Osteoblast (primary cell): ENCODE measurements around the gene VDAC2. TPM values are rescaled to one million over a fixed set of nuclear protein-coding genes. Genes with fewer than 3 reads are reported as not detected.

Experiments
- DNase-seq: peaks from one replicate; pipeline ENCODE4 v3.0.0; 2011; ENCODE audit warnings: low spot score, mixed read lengths; ENCODE audit not compliant: insufficient read length; ENCODE audit errors: missing footprints
- H2AFZ ChIP-seq: 2 replicates; pipeline ENCODE4 v1.6.0; 2011; ENCODE audit warnings: mild to moderate bottlenecking, low read length
- H3K27ac ChIP-seq: 2 replicates; pipeline ENCODE4 v1.5.1; 2011; ENCODE audit warnings: mild to moderate bottlenecking, low read depth, low read length, moderate library complexity
- H3K27me3 ChIP-seq: 2 replicates; pipeline ENCODE4 v1.6.0; 2012; ENCODE audit warnings: mild to moderate bottlenecking, control low read depth, inconsistent platforms, low read length, moderate library complexity; ENCODE audit not compliant: insufficient read depth
- H3K36me3 ChIP-seq: 2 replicates; pipeline ENCODE4 v1.5.1; 2011; ENCODE audit warnings: mild to moderate bottlenecking, low read length, control low read depth, moderate library complexity; ENCODE audit not compliant: insufficient read depth
- H3K4me1 ChIP-seq: 2 replicates; pipeline ENCODE4 v1.5.1; 2011; ENCODE audit warnings: mild to moderate bottlenecking, low read length, control low read depth, moderate library complexity; ENCODE audit not compliant: insufficient read depth
- H3K4me2 ChIP-seq: 2 replicates; pipeline ENCODE4 v1.6.0; 2011; ENCODE audit warnings: mild to moderate bottlenecking, low read length; ENCODE audit not compliant: insufficient read depth
- H3K4me3 ChIP-seq: fragments of 200-600 bp; sonication (generic); 3 replicates; pipeline ENCODE4 v1.5.1; 2012; ENCODE audit warnings: mild to moderate bottlenecking, low read length, inconsistent platforms; ENCODE audit not compliant: insufficient read depth
- H3K79me2 ChIP-seq: 2 replicates; pipeline ENCODE4 v1.6.0; 2012; ENCODE audit warnings: mild to moderate bottlenecking, low read length, control low read depth, inconsistent platforms; ENCODE audit not compliant: insufficient read depth
- H3K9me3 ChIP-seq: 2 replicates; pipeline ENCODE4 v1.5.1; 2011; ENCODE audit warnings: low read depth, low read length, control low read depth
- H4K20me1 ChIP-seq: 2 replicates; pipeline ENCODE4 v1.6.0; 2012; ENCODE audit warnings: mild to moderate bottlenecking, low read length, control low read depth; ENCODE audit not compliant: insufficient read depth
- total RNA-seq: library from RNA; depleted of rRNA; stranded (reverse); fragments of >200 nt; gene quantifications from 2 replicates; pipeline ENCODE4 v1.2.3, GENCODE V29; 2012
- TF ChIP-seq, protein P1 (sequence below): IDR thresholded peaks from 2 replicates; pipeline ENCODE4 v1.5.1; 2011; ENCODE audit warnings: mild to moderate bottlenecking, low read depth, low read length, moderate library complexity; ENCODE audit errors: extremely low read depth

Gene VDAC2
- total RNA-seq, 1 donor: 141 TPM

DNA sequence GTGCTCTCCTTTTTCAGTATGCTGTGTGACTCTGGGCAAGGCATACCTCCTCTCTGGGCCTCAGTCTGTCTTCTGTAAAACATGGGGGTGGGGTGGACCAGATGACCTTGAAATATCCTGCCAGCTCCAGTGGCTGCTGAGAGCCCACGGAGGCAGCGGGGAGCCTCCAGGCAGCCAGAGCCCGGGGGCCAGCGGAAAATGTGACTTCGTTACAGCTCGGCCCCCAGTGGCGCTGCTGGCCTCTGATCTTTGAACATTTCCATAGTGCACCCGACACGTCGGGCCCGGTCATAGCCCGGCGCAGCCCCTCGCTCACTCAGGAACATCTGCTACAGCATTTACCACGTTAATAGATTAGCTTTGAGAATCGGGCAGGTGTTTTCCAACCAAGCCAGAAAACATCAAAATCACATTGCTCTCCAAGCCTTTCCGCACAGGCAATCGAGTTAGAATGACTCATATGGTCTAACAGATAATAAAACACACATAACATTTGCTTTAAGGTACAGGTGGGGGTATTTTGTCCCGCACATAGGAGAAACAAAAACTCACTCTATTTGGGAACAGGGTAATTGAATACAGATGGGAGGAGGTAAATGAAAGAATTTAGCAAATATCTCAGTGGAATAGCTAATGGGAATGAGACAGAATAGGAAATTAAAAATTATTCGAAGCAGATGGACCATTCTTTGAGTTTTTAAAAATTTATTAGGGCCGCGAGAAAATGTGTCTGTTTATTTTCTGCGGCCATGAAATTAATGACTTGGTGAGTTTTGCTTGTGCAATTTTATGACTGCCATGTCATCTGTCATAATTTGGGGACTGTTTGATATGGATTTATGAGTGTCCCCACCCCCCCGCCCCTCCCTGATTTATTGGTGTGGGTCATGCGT lies 51.5 kb downstream of the VDAC2 start:
- TF ChIP-seq, protein P1, sequence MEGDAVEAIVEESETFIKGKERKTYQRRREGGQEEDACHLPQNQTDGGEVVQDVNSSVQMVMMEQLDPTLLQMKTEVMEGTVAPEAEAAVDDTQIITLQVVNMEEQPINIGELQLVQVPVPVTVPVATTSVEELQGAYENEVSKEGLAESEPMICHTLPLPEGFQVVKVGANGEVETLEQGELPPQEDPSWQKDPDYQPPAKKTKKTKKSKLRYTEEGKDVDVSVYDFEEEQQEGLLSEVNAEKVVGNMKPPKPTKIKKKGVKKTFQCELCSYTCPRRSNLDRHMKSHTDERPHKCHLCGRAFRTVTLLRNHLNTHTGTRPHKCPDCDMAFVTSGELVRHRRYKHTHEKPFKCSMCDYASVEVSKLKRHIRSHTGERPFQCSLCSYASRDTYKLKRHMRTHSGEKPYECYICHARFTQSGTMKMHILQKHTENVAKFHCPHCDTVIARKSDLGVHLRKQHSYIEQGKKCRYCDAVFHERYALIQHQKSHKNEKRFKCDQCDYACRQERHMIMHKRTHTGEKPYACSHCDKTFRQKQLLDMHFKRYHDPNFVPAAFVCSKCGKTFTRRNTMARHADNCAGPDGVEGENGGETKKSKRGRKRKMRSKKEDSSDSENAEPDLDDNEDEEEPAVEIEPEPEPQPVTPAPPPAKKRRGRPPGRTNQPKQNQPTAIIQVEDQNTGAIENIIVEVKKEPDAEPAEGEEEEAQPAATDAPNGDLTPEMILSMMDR: no peak
- H3K4me2 ChIP-seq: no peak overlapping the region
- H3K9me3 ChIP-seq: no peaks in the 10 kb centered on the region
- no peaks in the 10 kb centered on the region for H4K20me1 ChIP-seq
- H3K27me3 ChIP-seq: no peaks in the 10 kb centered on the region
- H3K36me3 ChIP-seq: no peaks in the 10 kb centered on the region
- no peak overlapping the region for H3K4me3 ChIP-seq
- H3K27ac ChIP-seq: no peak overlapping the region
- DNase-seq: no peak
- H3K79me2 ChIP-seq: no peaks in the 10 kb centered on the region
- H2AFZ ChIP-seq: no peak overlapping the region
- H3K4me1 ChIP-seq: no peaks in the 10 kb centered on the region

DNA sequence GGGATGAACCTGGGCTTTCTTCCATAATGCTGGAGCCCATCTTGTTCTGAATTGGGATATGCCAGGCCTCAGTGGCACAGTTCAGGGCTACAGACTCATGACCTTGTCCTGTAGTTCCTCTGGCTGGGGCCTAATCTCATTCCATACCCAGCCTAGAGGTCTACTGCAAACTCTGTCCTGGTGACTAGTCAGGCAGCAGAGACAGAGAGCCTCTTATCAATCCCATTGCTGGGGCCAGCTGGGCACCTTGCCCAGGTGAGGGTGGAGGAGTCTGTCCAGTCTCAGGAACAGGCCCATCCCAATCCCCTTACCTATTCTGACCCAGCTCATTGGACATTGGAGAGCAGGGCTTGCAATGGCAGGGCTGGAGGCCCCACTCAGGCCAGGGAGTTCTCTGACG lies 53.2 kb downstream of the VDAC2 start:
- no peak overlapping the region for H3K4me3 ChIP-seq
- H3K9me3 ChIP-seq: no peaks in the 10 kb centered on the region
- no peaks in the 10 kb centered on the region for H3K4me1 ChIP-seq
- no peak overlapping the region for H2AFZ ChIP-seq
- no peak for DNase-seq
- H3K27me3 ChIP-seq: no peaks in the 10 kb centered on the region
- H3K4me2 ChIP-seq: no peak overlapping the region
- H3K27ac ChIP-seq: no peak overlapping the region
- no peaks in the 10 kb centered on the region for H3K79me2 ChIP-seq
- H3K36me3 ChIP-seq: no peaks in the 10 kb centered on the region
- TF ChIP-seq, protein P1: no peak
- H4K20me1 ChIP-seq: no peaks in the 10 kb centered on the region

DNA sequence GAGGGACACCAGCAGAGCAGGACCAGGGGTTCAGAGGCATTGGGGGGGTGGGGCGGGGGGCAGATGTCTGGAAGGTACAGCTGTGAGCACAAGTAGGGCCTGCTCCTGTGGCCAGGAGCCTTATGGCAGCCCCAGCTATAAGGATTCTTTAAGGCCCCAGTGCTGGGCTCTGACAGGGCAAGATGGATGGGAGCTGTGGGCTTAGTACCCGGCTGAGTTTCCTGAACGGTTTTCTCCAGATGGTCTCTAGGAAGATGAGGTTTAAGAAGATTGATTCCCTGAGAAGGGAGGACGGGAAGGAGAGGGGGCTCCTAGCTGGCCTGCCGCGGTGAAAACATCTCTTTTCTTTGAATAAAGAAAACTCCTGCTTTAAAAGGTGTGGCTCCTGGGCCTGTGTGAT lies 55.3 kb downstream of the VDAC2 start:
- Histone ChIP-seq H4K20me1 (no peaks in the 10 kb centered on the region), H3K4me3 (no peak overlapping the region), H3K27me3 (no peaks in the 10 kb centered on the region), H3K4me2 (no peak overlapping the region), H2AFZ (no peak overlapping the region), H3K27ac (no peak overlapping the region), H3K9me3 (no peaks in the 10 kb centered on the region), H3K36me3 (no peaks in the 10 kb centered on the region), H3K79me2 (no peaks in the 10 kb centered on the region), H3K4me1 (no peaks in the 10 kb centered on the region)
- no peak for DNase-seq
- TF ChIP-seq, protein P1: no peak

DNA sequence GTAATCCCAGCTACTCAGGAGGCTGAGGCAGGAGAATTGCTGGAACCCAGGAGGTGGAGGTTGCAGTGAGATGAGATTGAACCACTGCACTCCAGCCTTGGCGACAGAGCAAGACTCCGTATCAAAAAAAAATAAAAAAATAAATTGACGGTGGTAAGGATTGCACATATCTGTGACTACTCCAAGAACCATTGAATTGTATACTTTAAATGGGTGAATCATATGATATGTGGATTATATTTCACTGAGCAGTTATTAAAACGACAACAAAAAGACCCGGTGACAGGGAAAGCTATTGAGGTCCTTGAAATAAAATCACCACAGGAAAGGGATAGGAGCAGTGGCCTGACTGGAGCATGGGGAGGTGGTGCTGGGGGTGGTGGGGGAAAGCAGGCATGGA lies 56.3 kb downstream of the VDAC2 start:
- Histone ChIP-seq H3K4me3 (no peak overlapping the region), H3K79me2 (no peaks in the 10 kb centered on the region), H3K4me2 (no peak overlapping the region), H3K9me3 (no peaks in the 10 kb centered on the region), H3K27ac (no peak overlapping the region), H3K4me1 (no peaks in the 10 kb centered on the region), H2AFZ (no peak overlapping the region), H4K20me1 (no peaks in the 10 kb centered on the region), H3K36me3 (no peaks in the 10 kb centered on the region), H3K27me3 (no peaks in the 10 kb centered on the region)
- DNase-seq: no peak
- TF ChIP-seq, protein P1: no peak
